Measurements from ENCODE around the gene TBC1D26. TPM values are rescaled to one million over a fixed set of nuclear protein-coding genes. Genes with fewer than 3 reads are reported as not detected.
"Not testable (repeated sequence)": the region's sequence is repeated elsewhere in the genome, so short reads cannot be mapped to it uniquely, and the experiment has no call there.

TBC1D26 gene
- total RNA-seq, 2 donors from 2014 or later, result 6.0 TPM; not detected in 1

DNA sequence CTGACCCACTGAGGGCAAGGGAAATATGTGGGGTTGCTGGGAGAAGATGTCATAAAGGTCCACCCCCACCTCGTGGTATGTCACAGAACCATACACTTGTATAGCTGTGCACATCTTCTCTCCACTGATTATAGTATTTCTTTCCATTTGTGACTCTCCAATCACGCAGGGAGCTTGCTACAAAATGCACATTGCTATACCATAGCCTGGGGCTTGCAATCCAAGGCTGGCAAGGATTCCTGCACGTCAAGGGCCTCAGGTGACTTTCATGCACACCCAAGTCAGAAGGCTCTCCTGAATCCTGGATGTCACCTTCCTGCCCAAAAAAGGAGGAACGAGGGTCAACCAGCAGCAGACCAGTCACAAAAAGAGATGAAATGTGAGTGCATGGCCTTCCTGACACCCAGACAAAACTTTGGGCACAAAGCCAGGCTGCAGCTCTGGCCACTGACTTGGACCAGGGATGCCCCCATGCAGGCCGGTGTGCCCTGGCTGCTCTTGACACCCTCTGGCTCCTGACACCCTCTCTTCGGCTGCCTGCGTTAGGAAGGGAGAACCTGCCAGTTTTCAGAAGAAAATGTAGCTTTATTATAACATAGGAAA is 12.1 kb downstream of the TBC1D26 start:
- no peak for DNase-seq (ENCODE audit: low spot score)
- Histone ChIP-seq H3K4me1 (replicated peaks) (no peaks in the 10 kb centered on the region), H3K4me3 (no peak overlapping the region), H3K27ac (no peak overlapping the region), H3K9me3 (no peaks in the 10 kb centered on the region), H3K36me3 (no peaks in the 10 kb centered on the region), H3K27me3 (replicated peaks; ENCODE audit: insufficient read depth) (no peaks in the 10 kb centered on the region)
- WGBS, result 61% methylated on average over 7 of the region's 7 CpGs
- TF ChIP-seq, protein P1, sequence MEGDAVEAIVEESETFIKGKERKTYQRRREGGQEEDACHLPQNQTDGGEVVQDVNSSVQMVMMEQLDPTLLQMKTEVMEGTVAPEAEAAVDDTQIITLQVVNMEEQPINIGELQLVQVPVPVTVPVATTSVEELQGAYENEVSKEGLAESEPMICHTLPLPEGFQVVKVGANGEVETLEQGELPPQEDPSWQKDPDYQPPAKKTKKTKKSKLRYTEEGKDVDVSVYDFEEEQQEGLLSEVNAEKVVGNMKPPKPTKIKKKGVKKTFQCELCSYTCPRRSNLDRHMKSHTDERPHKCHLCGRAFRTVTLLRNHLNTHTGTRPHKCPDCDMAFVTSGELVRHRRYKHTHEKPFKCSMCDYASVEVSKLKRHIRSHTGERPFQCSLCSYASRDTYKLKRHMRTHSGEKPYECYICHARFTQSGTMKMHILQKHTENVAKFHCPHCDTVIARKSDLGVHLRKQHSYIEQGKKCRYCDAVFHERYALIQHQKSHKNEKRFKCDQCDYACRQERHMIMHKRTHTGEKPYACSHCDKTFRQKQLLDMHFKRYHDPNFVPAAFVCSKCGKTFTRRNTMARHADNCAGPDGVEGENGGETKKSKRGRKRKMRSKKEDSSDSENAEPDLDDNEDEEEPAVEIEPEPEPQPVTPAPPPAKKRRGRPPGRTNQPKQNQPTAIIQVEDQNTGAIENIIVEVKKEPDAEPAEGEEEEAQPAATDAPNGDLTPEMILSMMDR (IDR thresholded peaks at IDR 0.05), result no peak
- intact Hi-C loops (cut with DNase I), result no loop called here

DNA sequence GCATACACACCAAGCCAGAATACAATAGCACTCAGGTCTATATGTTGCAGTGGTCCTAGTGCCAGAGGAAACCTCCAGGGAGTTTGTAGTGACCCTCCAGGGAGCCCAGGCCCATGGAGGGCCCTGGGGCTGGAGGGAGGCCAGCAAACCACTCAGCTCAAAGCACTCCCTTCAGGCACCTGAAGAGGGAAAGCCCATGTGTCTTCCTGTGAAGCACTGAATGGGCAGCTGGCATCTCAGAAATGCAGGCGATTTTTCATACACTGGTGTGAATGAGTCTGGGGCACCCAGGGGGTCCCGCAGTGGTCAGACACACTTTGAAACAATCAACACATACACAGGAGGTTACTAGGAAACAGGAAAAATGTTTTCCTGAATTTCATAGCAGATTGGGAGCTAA is 12.8 kb downstream of the TBC1D26 start:
- Histone ChIP-seq H3K4me3 (no peak overlapping the region), H3K4me1 (replicated peaks) (no peaks in the 10 kb centered on the region), H3K27ac (no peak overlapping the region), H3K27me3 (replicated peaks; ENCODE audit: insufficient read depth) (no peaks in the 10 kb centered on the region), H3K36me3 (no peaks in the 10 kb centered on the region), H3K9me3 (no peaks in the 10 kb centered on the region)
- no peak for DNase-seq (ENCODE audit: low spot score)
- intact Hi-C loops (cut with DNase I), result no loop called here
- no peak for TF ChIP-seq POLR2A (IDR thresholded peaks at IDR 0.05)
- TF ChIP-seq POLR2AphosphoS5 (IDR thresholded peaks at IDR 0.05), result no peak
- 68% methylated on average over 2 of the region's 2 CpGs for WGBS

DNA sequence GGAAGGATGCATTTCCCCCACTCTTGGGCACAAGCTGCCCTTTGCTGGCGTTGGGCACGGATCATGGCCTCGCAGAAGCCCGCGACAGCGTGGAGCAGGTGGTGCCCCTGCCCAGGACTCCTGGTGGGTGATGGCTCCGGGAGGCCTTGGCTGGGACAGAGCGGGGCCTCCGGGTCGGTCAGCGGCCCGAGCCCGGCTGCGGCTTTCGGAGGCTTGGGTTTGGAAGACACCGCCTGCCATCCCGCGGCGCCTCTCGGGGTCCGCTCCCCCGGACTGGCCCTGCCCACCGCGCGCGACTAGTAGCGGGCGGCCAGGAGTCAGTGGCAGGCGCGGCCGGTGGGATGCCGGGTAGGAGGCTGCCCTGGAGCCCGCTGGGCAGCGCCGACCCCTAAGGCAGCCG is 17.3 kb downstream of the TBC1D26 start:
- H3K27ac ChIP-seq; H3K27me3 ChIP-seq (replicated peaks; ENCODE audit: insufficient read depth); H3K9me3 ChIP-seq; H3K36me3 ChIP-seq; H3K4me3 ChIP-seq; intact Hi-C loops (cut with DNase I); DNase-seq (ENCODE audit: low spot score); H3K4me1 ChIP-seq (replicated peaks): not testable (repeated sequence)
- 48% methylated on average over 27 of the region's 36 CpGs for WGBS

DNA sequence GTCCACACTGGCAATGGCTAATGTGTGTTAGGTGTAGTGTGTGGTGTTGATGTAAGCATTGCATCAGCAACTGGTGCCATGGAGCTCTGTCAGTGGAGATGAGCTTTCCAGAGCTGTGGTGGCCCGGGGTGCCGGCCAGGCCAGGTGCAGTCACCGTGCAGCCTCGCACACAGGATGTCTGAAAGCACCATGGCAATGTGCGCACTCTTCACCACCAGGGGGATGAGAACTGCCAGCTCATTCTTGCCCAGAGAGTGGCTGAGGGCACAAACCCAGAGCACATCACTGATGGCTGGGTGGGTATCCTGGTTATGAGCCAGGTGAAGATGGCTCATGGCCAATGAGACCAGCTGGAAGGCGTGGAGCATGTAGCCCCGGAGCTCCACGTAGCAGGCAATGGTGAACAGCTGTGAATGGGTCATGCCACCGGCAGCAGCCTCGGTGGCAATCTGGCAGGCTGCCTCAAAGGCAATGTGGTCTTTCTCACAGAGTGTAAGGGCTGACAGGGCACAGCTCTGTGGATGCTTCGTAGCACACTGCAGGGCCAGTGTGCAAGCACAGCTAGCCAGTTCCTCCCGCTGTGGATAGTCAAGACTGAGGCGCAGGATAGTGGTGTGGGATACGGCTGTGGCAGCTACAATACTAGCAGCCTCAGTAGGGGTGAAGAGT is 36.9 kb downstream of the TBC1D26 start:
- H3K9me3 ChIP-seq; H3K4me3 ChIP-seq; DNase-seq (ENCODE audit: low spot score); H3K27me3 ChIP-seq (replicated peaks; ENCODE audit: insufficient read depth); H3K4me1 ChIP-seq (replicated peaks); H3K27ac ChIP-seq; intact Hi-C loops (cut with DNase I); H3K36me3 ChIP-seq: not testable (repeated sequence)
- WGBS, result 86% methylated on average over 4 of the region's 14 CpGs

DNA sequence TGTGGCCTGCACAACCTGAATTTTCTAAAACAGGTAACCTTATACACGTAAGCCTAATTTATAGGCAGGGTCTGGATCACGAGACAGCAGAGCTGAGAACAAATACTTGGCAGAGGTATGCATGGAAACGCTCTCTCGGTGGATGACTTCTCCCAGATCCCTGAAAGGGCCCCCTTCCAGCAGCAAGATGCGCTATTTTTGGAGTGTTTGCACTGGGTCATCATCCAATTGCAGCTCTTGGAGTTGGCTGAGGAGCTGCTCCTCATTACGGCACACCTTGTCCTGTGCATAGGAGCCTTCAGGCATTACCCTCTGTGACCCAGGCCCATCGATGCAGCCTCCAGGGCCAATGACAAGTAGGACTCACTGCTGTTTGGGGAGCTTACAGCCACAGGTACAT is 38.6 kb downstream of the TBC1D26 start:
- intact Hi-C loops (cut with DNase I), result not testable (repeated sequence)

DNA sequence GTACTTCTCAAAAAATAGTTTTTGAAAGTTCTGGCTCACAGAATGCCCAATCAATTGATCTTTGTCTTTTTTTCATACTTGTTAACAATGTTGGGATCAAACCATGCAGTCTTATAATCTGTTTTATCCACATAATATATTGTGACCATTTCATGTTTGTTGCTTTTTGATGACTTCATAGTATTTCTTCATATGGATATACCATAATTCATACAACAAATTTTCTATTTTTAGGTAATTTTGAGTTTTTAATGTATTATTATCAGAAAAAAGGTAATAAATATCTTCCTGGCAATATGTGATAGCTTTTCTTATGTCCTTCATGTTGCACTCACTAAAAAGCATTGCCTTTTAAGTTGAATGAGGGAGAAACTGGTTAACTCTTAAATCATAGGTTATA is 44.8 kb downstream of the TBC1D26 start:
- Histone ChIP-seq H3K27ac (no peak overlapping the region), H3K4me3 (no peak overlapping the region), H3K4me1 (replicated peaks) (no peaks in the 10 kb centered on the region), H3K9me3 (no peaks in the 10 kb centered on the region), H3K36me3 (no peaks in the 10 kb centered on the region), H3K27me3 (replicated peaks; ENCODE audit: insufficient read depth) (no peaks in the 10 kb centered on the region)
- intact Hi-C loops (cut with DNase I), result no loop called here
- TF ChIP-seq, protein P1 (IDR thresholded peaks at IDR 0.05), result no peak
- no peak for TF ChIP-seq POLR2A (IDR thresholded peaks at IDR 0.05)
- DNase-seq (ENCODE audit: low spot score), result no peak

More for the DNA sequence above, 38.6 kb downstream of the TBC1D26 start:
- H3K9me3 ChIP-seq; H3K4me3 ChIP-seq; H3K36me3 ChIP-seq; H3K27me3 ChIP-seq (replicated peaks; ENCODE audit: insufficient read depth); H3K4me1 ChIP-seq (replicated peaks); H3K27ac ChIP-seq; DNase-seq (ENCODE audit: low spot score): not testable (repeated sequence)
- 62% methylated on average over 7 of the region's 7 CpGs for WGBS

DNA sequence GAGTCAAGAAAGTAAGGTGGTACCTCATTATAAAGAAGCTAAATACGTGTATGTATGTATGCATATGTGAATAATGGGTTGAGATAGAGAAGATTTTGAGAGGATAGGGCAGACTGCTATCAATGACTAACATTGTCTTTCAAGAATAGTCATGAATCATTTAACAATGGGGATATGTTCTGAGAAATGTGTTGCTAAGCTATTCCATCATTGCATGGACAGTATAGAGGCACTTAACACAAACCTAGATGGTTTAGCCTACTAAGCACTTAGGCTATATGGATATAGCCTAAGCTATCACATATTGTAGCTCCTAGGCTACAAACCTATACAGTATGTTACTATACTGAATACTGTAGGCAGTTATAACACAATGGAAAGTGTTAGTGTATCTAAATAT is 45.2 kb downstream of the TBC1D26 start:
- TF ChIP-seq POLR2A (IDR thresholded peaks at IDR 0.05), result no peak
- TF ChIP-seq POLR2AphosphoS5 (IDR thresholded peaks at IDR 0.05), result no peak
- TF ChIP-seq, protein P1 (IDR thresholded peaks at IDR 0.05), result no peak
- Histone ChIP-seq H3K9me3 (no peaks in the 10 kb centered on the region), H3K4me1 (replicated peaks) (no peaks in the 10 kb centered on the region), H3K27ac (no peak overlapping the region), H3K4me3 (no peak overlapping the region), H3K36me3 (no peaks in the 10 kb centered on the region), H3K27me3 (replicated peaks; ENCODE audit: insufficient read depth) (no peaks in the 10 kb centered on the region)
- intact Hi-C loops (cut with DNase I), result no loop called here
- DNase-seq (ENCODE audit: low spot score), result no peak
- 84% methylated on average over 1 of the region's 1 CpG for WGBS
